Prostate gland (tissue), 2 donors: ENCODE measurements around the gene ADPRS. TPM values are rescaled to one million over a fixed set of nuclear protein-coding genes. Genes with fewer than 3 reads are reported as not detected.
A peak's percentile ranks its signal among the peaks of the same experiment; 100 is the strongest.

Experiments used
- DNase-seq: peaks from one replicate; pipeline ENCODE4 v3.0.0-alpha.2; 2019; ENCODE audit warnings: low spot score
- H3K27ac ChIP-seq, 2 donors: fragments of 200-600 bp; sonication (generic); 2 replicates each; pipeline ENCODE4 v1.5.1; 2017 to 2019
- H3K27me3 ChIP-seq: fragments of 200-600 bp; sonication (generic); replicated peaks from 2 replicates; pipeline ENCODE4 v1.5.1; 2019; ENCODE audit not compliant: insufficient read depth
- H3K36me3 ChIP-seq, 2 donors: fragments of 200-600 bp; sonication (generic); 1 replicate in 1 of 2; 2 replicates in 1 of 2; pipeline versions ENCODE4 v1.5.1 to v1.8.1; 2017 to 2019
- H3K4me1 ChIP-seq: fragments of 200-600 bp; sonication (generic); replicated peaks from 2 replicates; pipeline ENCODE4 v1.5.1; 2019
- H3K4me3 ChIP-seq, 2 donors: fragments of 200-600 bp; sonication (generic); 2 replicates each; pipeline ENCODE4 v1.5.1; 2017 to 2019
- H3K9me3 ChIP-seq: fragments of 200-600 bp; sonication (generic); 2 replicates; pipeline ENCODE4 v1.5.1; 2017
- CTCF ChIP-seq, 4 experiments: fragments of 200-600 bp in 2 of 4; fragments of 450-650 bp in 2 of 4; sonication (generic) in 2 of 4; IDR thresholded peaks; 1 replicate in 3 of 4; 2 replicates in 1 of 4; pipeline ENCODE4 v1.5.1; 2016 to 2019; ENCODE audit warnings: antibody characterized with exemption in 4 of 4, mild to moderate bottlenecking in 2 of 4, moderate library complexity in 2 of 4
- POLR2A ChIP-seq: fragments of 450-650 bp; IDR thresholded peaks from one replicate; pipeline ENCODE4 v1.6.1; 2016; ENCODE audit warnings: antibody characterized with exemption, mild to moderate bottlenecking
- POLR2AphosphoS5 ChIP-seq: sonication (generic); formaldehyde crosslinking; IDR thresholded peaks from one replicate; pipeline ENCODE4 v1.6.1; 2017; ENCODE audit warnings: antibody characterized with exemption
- WGBS: methylation state at CpG from one replicate; pipeline ENCODE4 v1.1.5; 2018; 5-methylcytosine and 5-hydroxymethylcytosine counted together
- intact Hi-C: fragments of 100-400 bp; cut with DNase I; formaldehyde crosslinking; loops from one replicate; pipeline ENCODE4 v1.14.2; 2022
- total RNA-seq, 2 donors: library from RNA; depleted of rRNA; stranded (reverse); fragments of >200 nt; gene quantifications; one replicate each; pipeline ENCODE4 v1.1.0, GENCODE V29; 2016

Gene ADPRS
- total RNA-seq, 2 donors from 2014 or later = 50.7 to 70.0 TPM

GRCh38 chr1:36135330-36135667 is 46.6 kb downstream of the ADPRS start:
- DNase-seq = no peak
- no peaks in the 10 kb centered on the region for H3K4me1 ChIP-seq
- no peaks in the 10 kb centered on the region for H3K27me3 ChIP-seq
- peak overlapping the region; percentile 10 to 55 for H3K27ac ChIP-seq
- TF ChIP-seq POLR2AphosphoS5 = no peak
- no peak for TF ChIP-seq CTCF (IDR thresholded peaks at IDR 0.05)
- no peak for TF ChIP-seq POLR2A
- no peaks in the 10 kb centered on the region for H3K9me3 ChIP-seq
- H3K4me3 ChIP-seq = no peak overlapping the region
- intact Hi-C loops = no loop called here
- WGBS = 61% methylated on average over 6 of the region's 6 CpGs
- no peaks in the 10 kb centered on the region for H3K36me3 ChIP-seq

- DNase-seq = no peak
- intact Hi-C loops = no loop called here
- Histone ChIP-seq H3K4me1 (no peaks in the 10 kb centered on the region), H3K36me3 (no peaks in the 10 kb centered on the region), H3K4me3 (no peak overlapping the region), H3K27ac (peak overlapping the region; percentile 10 to 55), H3K9me3 (no peaks in the 10 kb centered on the region), H3K27me3 (no peaks in the 10 kb centered on the region)
- TF ChIP-seq POLR2AphosphoS5 (no peak), POLR2A (no peak), CTCF (IDR thresholded peaks at IDR 0.05) (no peak)
These were observed 47.1 kb downstream of the ADPRS start for GRCh38 chr1:36135796-36136195.

GRCh38 chr1:36136535-36136934 is 47.8 kb downstream of the ADPRS start:
- peak; percentile 77 for DNase-seq
- H3K4me1 ChIP-seq = no peaks in the 10 kb centered on the region
- 6% methylated on average over 1 of the region's 1 CpG for WGBS
- H3K27ac ChIP-seq = peak overlapping the region; percentile 10 to 55
- TF ChIP-seq POLR2A (no peak), CTCF (IDR thresholded peaks at IDR 0.05) (no peak), POLR2AphosphoS5 (peak; percentile 64)
- no peaks in the 10 kb centered on the region for H3K9me3 ChIP-seq
- no peaks in the 10 kb centered on the region for H3K36me3 ChIP-seq
- H3K27me3 ChIP-seq = no peaks in the 10 kb centered on the region
- intact Hi-C loops = no loop called here
- H3K4me3 ChIP-seq = no peak overlapping the region

GRCh38 chr1:36137226-36137625 is 48.5 kb downstream of the ADPRS start:
- H3K27ac ChIP-seq = peak overlapping the region in 1 of 2 donors; percentile 55
- 73% methylated on average over 5 of the region's 5 CpGs for WGBS
- TF ChIP-seq CTCF (IDR thresholded peaks at IDR 0.05) (no peak), POLR2AphosphoS5 (no peak), POLR2A (no peak)

GRCh38 chr1:36137776-36138175 is 49.1 kb downstream of the ADPRS start:
- Histone ChIP-seq H3K36me3 (no peaks in the 10 kb centered on the region), H3K27me3 (no peaks in the 10 kb centered on the region), H3K4me3 (no peak overlapping the region), H3K9me3 (no peaks in the 10 kb centered on the region), H3K4me1 (no peaks in the 10 kb centered on the region), H3K27ac (no peak overlapping the region)
- 77% methylated on average over 3 of the region's 3 CpGs for WGBS
- no peak for DNase-seq
- intact Hi-C loops = no loop called here
- TF ChIP-seq CTCF (IDR thresholded peaks at IDR 0.05) (no peak), POLR2AphosphoS5 (no peak), POLR2A (no peak)

More at GRCh38 chr1:36137226-36137625, 48.5 kb downstream of the ADPRS start:
- no peak for DNase-seq
- Histone ChIP-seq H3K9me3 (no peaks in the 10 kb centered on the region), H3K27me3 (no peaks in the 10 kb centered on the region), H3K4me3 (no peak overlapping the region), H3K4me1 (no peaks in the 10 kb centered on the region), H3K36me3 (no peaks in the 10 kb centered on the region)
- intact Hi-C loops = no loop called here
